Endothelial cell (in vitro differentiated cells): Measurements from ENCODE around the gene CBFA2T3. TPM values are rescaled to one million over a fixed set of nuclear protein-coding genes. Genes with fewer than 3 reads are reported as not detected.
A peak's percentile ranks its signal among the peaks of the same experiment; 100 is the strongest.

Experiments used
- DNase-seq: peaks from one replicate; pipeline ENCODE4 v3.0.0; 2021; ENCODE audit warnings: low spot score
- H3K27ac Mint-ChIP-seq: one replicate; pipeline ENCODE4 v1.8.0; 2021; ENCODE audit warnings: mixed read lengths, inconsistent platforms; ENCODE audit not compliant: unreplicated experiment
- H3K27me3 Mint-ChIP-seq: one replicate; pipeline ENCODE4 v1.8.0; 2021; ENCODE audit warnings: mild to moderate bottlenecking, moderate library complexity, mixed read lengths, inconsistent platforms; ENCODE audit not compliant: unreplicated experiment
- H3K36me3 Mint-ChIP-seq: one replicate; pipeline ENCODE4 v1.8.0; 2021; ENCODE audit warnings: mild to moderate bottlenecking, low read depth, mixed read lengths, inconsistent platforms; ENCODE audit not compliant: unreplicated experiment
- H3K4me1 Mint-ChIP-seq: one replicate; pipeline ENCODE4 v1.8.0; 2021; ENCODE audit warnings: mild to moderate bottlenecking, mixed read lengths, inconsistent platforms; ENCODE audit not compliant: unreplicated experiment
- H3K4me3 Mint-ChIP-seq: one replicate; pipeline ENCODE4 v1.8.0; 2021; ENCODE audit warnings: mild to moderate bottlenecking, mixed read lengths, inconsistent platforms; ENCODE audit not compliant: unreplicated experiment
- H3K9me3 Mint-ChIP-seq: one replicate; pipeline ENCODE4 v1.8.0; 2021; ENCODE audit warnings: mixed read lengths, inconsistent platforms; ENCODE audit not compliant: unreplicated experiment
- CTCF ChIP-seq: fragments of 200-600 bp; sonication (generic); IDR thresholded peaks from one replicate; pipeline ENCODE4 v1.5.0; 2021; ENCODE audit warnings: antibody characterized with exemption; ENCODE audit not compliant: unreplicated experiment
- total RNA-seq: library from RNA; stranded (reverse); fragmentation: NEBNext Ultra II Directional; extraction: Animal tissue kit (Norgen Biotek cat#: 25700); gene quantifications from one replicate; pipeline ENCODE4 v1.2.1, GENCODE V29; 2021; ENCODE audit not compliant: unreplicated experiment

The CBFA2T3 gene
- total RNA-seq, 1 donor from 2014 or later, result 1.6 TPM

- Mint-ChIP-seq H3K4me1 (no peaks in the 10 kb centered on the region), H3K9me3 (no peaks in the 10 kb centered on the region), H3K27me3 (peaks cover 2% of the 10 kb centered on the region), H3K4me3 (no peak overlapping the region), H3K27ac (no peak overlapping the region), H3K36me3 (no peaks in the 10 kb centered on the region)
- DNase-seq, result no peak
- no peak for TF ChIP-seq CTCF
Observed at GRCh38 chr16:88989852-88990547, 13.0 kb upstream of the CBFA2T3 start.

GRCh38 chr16:88988980-88989811 lies 12.2 kb upstream of the CBFA2T3 start:
- Mint-ChIP-seq H3K27ac (no peak overlapping the region), H3K36me3 (no peaks in the 10 kb centered on the region), H3K4me1 (no peaks in the 10 kb centered on the region), H3K4me3 (no peak overlapping the region), H3K27me3 (no peaks in the 10 kb centered on the region), H3K9me3 (no peaks in the 10 kb centered on the region)
- no peak for DNase-seq
- no peak for TF ChIP-seq CTCF

GRCh38 chr16:88985521-88985920 lies 8.5 kb upstream of the CBFA2T3 start:
- no peaks in the 10 kb centered on the region for H3K36me3 Mint-ChIP-seq
- no peaks in the 10 kb centered on the region for H3K9me3 Mint-ChIP-seq
- H3K4me1 Mint-ChIP-seq, result no peaks in the 10 kb centered on the region
- no peak overlapping the region for H3K27ac Mint-ChIP-seq
- TF ChIP-seq CTCF, result no peak
- DNase-seq, result no peak
- H3K27me3 Mint-ChIP-seq, result peaks cover 1% of the 10 kb centered on the region
- no peak overlapping the region for H3K4me3 Mint-ChIP-seq

GRCh38 chr16:88983771-88984687 lies 7.0 kb upstream of the CBFA2T3 start:
- H3K36me3 Mint-ChIP-seq, result no peaks in the 10 kb centered on the region
- H3K9me3 Mint-ChIP-seq, result no peaks in the 10 kb centered on the region
- no peak overlapping the region for H3K4me3 Mint-ChIP-seq
- TF ChIP-seq CTCF, result no peak
- no peak for DNase-seq
- peaks cover 1% of the 10 kb centered on the region for H3K27me3 Mint-ChIP-seq
- H3K4me1 Mint-ChIP-seq, result no peaks in the 10 kb centered on the region
- peak overlapping the region; percentile 31 for H3K27ac Mint-ChIP-seq
